ENCODE measurements around the gene DRP2. TPM values are rescaled to one million over a fixed set of nuclear protein-coding genes. Genes with fewer than 3 reads are reported as not detected.

DRP2 gene
- total RNA-seq, 2 donors from 2014 or later: 0.10 to 0.27 TPM

DNA sequence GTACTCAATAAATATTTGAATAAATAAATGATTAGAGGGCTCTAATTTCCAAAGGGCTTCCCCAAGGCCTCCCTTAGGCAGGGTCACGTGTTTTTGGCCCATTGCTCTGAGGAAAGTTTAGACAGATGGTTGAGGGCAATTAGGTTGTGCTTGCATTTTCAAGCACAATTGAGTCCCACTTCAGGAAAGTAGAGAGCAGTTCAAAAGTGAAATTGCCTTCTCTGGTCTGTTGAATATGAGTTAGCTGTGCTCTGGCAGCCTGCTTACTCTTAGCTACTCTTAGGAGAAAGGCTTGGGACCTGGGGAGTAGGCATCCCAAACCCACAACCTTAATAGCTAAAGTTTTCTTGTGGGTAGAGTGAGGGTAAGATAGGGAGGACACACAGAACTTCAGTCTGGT, 9.0 kb upstream of the DRP2 start:
- no peaks in the 10 kb centered on the region for H3K36me3 Mint-ChIP-seq (ENCODE audit: low read depth)
- H3K27me3 Mint-ChIP-seq: no peaks in the 10 kb centered on the region
- H3K4me1 Mint-ChIP-seq: peaks cover 6% of the 10 kb centered on the region
- no peak for ATAC-seq
- no peak overlapping the region for H3K4me3 Mint-ChIP-seq
- DNase-seq: no peak
- H3K9me3 ChIP-seq (ENCODE audit: control insufficient read depth, low read length, poor library complexity, severe bottlenecking): no peaks in the 10 kb centered on the region
- H3K27ac Mint-ChIP-seq: no peak overlapping the region

DNA sequence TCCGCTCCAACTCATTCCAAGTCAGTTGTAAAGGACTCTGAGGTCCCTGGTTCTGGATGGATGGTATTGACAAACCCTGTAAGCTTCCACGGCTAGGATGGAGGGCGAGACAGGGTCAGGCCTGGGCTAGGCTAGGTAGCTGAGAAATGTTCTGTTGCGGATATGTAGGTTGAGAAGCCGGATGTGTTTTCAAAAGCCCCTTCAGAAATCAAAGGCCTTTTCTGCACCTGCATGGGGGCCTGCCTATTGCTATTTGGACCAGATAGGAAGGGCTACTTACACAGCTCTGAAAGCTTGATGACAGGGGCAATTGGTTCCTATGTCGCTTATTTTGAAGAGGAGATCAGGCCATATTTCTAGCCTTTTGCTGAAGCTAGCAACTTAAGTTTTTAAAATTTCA, 1.9 kb upstream of the DRP2 start:
- DNase-seq: no peak
- no peak overlapping the region for H3K27ac Mint-ChIP-seq

DNA sequence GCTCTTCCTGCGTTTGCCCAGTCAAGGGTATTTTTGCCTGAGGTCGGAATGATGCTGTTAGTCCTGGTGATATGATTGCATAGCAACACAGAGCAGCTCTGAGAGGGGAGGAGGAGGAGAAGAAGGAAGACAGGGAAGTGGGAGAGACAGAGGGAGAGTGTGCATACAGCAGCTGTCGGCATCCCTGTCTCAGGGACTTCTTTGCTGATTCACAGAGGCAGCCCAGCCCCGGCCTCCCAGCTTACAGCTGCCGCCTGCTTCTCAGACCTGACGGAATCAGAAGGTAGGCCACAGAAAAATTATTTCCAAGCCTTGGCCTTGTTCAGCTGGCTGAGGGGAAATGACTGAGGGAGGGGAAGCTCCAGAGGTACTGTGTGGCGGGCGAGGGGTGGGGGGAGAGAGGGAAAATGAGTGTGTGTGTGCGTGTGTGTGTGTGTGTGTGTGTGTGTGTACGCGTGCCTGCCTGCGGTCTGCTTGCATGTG, 319 bp downstream of the DRP2 start:
- peak overlapping the region; percentile 76 for H3K4me3 Mint-ChIP-seq

More for the DNA sequence above, 1.9 kb upstream of the DRP2 start:
- ATAC-seq: no peak
- H3K36me3 Mint-ChIP-seq (ENCODE audit: low read depth): no peaks in the 10 kb centered on the region
- no peaks in the 10 kb centered on the region for H3K27me3 Mint-ChIP-seq
- no peak overlapping the region for H3K4me3 Mint-ChIP-seq
- H3K4me1 Mint-ChIP-seq: peaks cover 6% of the 10 kb centered on the region
- H3K9me3 ChIP-seq (ENCODE audit: control insufficient read depth, low read length, poor library complexity, severe bottlenecking): no peaks in the 10 kb centered on the region

DNA sequence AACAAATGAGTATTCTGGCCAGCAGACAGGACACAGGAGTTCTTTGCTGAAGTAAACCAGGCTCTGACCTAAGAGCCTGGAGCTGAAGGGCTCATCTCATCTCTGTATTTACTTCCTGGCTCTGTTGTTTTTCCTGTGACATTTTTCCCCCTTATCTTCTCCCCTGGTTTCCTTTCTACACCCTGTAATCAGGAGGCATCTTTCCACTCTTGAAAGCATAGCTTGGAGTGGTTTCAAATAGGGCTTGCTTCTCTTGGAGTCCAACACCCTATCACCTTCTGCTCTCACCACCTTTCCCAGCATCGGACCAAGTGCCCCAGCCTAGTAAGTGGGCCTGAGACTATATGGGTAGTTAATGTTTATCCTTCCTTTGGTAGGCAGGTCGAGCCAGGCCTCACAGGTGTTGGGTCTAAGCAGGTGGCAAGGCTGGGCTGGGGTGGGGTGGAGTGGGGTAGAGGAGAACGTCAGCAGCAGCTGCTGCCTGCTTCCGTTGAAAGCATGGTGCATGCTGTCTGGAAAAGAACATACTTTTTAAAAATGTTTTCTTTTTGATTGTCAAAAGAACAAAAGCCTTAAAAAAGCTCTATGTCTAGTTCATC, 1.2 kb downstream of the DRP2 start:
- H3K9me3 ChIP-seq (ENCODE audit: control insufficient read depth, low read length, poor library complexity, severe bottlenecking): no peaks in the 10 kb centered on the region
- H3K27me3 Mint-ChIP-seq: no peaks in the 10 kb centered on the region
- no peak for DNase-seq
- H3K4me3 Mint-ChIP-seq: peak overlapping the region; percentile 21
- peaks cover 6% of the 10 kb centered on the region for H3K4me1 Mint-ChIP-seq
- H3K36me3 Mint-ChIP-seq (ENCODE audit: low read depth): no peaks in the 10 kb centered on the region
- H3K27ac Mint-ChIP-seq: peak overlapping the region; percentile 4
- ATAC-seq: no peak

More for the DNA sequence above, 319 bp downstream of the DRP2 start:
- H3K27me3 Mint-ChIP-seq: no peaks in the 10 kb centered on the region
- no peaks in the 10 kb centered on the region for H3K9me3 ChIP-seq (ENCODE audit: control insufficient read depth, low read length, poor library complexity, severe bottlenecking)
- H3K4me1 Mint-ChIP-seq: peaks cover 6% of the 10 kb centered on the region
- DNase-seq (no peak), ATAC-seq (peak; percentile 30)
- H3K36me3 Mint-ChIP-seq (ENCODE audit: low read depth): no peaks in the 10 kb centered on the region
- peak overlapping the region; percentile 4 for H3K27ac Mint-ChIP-seq

DNA sequence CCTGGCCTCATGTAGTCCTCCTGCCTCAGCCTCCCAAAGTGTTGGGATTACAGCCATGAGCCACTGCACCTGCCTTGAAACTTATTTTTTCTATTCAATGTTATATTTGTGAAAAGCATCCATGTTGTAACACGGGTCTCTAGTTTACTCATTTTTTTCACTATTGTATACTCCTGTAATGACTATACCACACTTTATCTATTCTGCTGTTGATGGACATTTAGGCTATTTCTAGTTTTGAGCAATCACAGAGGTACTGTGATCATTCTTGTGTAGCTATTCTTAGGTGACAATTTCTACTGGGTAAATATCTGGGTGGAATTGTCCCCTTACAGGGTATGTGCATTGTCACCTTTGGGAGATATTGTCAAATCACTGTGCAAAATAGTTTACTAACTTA, 3.6 kb downstream of the DRP2 start:
- no peaks in the 10 kb centered on the region for H3K9me3 ChIP-seq (ENCODE audit: control insufficient read depth, low read length, poor library complexity, severe bottlenecking)
- no peak overlapping the region for H3K27ac Mint-ChIP-seq
- no peaks in the 10 kb centered on the region for H3K36me3 Mint-ChIP-seq (ENCODE audit: low read depth)
- H3K27me3 Mint-ChIP-seq: no peaks in the 10 kb centered on the region
- no peak for ATAC-seq
- no peak overlapping the region for H3K4me3 Mint-ChIP-seq
- DNase-seq: no peak
- peaks cover 6% of the 10 kb centered on the region for H3K4me1 Mint-ChIP-seq

DNA sequence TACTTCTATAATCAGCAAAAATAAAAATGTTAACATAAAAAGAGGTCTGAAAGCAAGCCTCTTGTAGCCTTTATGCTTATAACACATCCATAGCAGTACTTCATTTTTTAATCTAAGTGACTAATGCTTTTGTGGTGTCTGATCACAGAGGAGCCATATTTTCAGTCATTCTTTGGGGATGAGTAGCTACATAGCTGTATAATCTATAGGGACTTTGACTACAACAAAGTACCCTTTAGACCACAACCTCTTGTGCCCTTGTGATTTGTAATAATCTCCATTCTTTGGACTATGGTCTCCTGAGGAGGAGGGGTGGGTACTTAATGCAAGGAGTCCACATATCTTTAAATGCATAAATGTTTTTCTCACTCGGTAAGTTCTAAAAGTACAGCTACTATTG, 9.6 kb downstream of the DRP2 start:
- no peak for ATAC-seq
- Mint-ChIP-seq H3K27me3 (no peaks in the 10 kb centered on the region), H3K4me3 (no peak overlapping the region), H3K27ac (no peak overlapping the region), H3K4me1 (no peaks in the 10 kb centered on the region), H3K36me3 (ENCODE audit: low read depth) (peaks cover 4% of the 10 kb centered on the region)
- no peaks in the 10 kb centered on the region for H3K9me3 ChIP-seq (ENCODE audit: control insufficient read depth, low read length, poor library complexity, severe bottlenecking)
- no peak for DNase-seq

DNA sequence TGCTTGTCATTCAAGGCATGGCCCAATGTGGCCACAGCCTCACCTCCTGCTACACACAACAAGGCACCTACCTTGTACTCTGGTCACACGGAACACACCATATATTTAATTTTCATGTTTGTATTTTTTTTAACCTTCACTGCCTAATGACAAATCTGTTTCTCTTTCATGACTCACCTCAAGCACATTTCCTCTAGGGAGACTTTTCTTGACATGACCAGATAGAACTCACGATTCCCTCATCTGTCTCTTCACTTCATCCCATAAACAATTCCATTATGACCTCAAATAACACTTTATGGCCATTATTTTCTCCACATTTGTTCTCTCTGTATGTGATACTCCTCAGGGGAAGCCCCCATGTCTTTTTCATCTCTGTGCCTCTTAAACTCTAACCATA, 11.1 kb downstream of the DRP2 start:
- H3K27me3 Mint-ChIP-seq: no peaks in the 10 kb centered on the region
- DNase-seq (no peak), ATAC-seq (no peak)
- H3K27ac Mint-ChIP-seq: no peak overlapping the region
- no peak overlapping the region for H3K4me3 Mint-ChIP-seq
- peaks cover 4% of the 10 kb centered on the region for H3K36me3 Mint-ChIP-seq (ENCODE audit: low read depth)
- H3K9me3 ChIP-seq (ENCODE audit: control insufficient read depth, low read length, poor library complexity, severe bottlenecking): no peaks in the 10 kb centered on the region
- H3K4me1 Mint-ChIP-seq: no peaks in the 10 kb centered on the region

DNA sequence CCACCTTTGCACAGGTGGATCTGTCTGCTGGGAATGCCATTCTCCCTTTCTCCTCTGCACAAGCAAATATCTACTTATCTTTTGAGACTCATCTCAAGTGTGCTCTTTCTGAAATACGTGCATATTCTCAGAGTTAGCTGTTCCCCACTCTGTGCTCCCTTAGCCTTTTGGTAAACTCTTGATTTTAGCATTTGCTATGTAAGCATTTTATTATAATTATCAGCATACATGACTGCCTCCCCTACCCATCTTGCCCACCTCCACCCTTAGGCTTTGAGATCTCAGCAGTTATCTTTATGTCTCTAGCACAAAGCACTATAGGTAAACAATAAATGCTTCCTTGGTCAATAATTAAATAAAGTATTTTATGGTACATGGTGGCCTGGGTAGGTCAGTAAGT, 11.5 kb downstream of the DRP2 start:
- no peak for ATAC-seq
- Mint-ChIP-seq H3K36me3 (ENCODE audit: low read depth) (peaks cover 4% of the 10 kb centered on the region), H3K27ac (no peak overlapping the region), H3K27me3 (no peaks in the 10 kb centered on the region), H3K4me3 (no peak overlapping the region), H3K4me1 (no peaks in the 10 kb centered on the region)
- H3K9me3 ChIP-seq (ENCODE audit: control insufficient read depth, low read length, poor library complexity, severe bottlenecking): no peaks in the 10 kb centered on the region
- DNase-seq: no peak

DNA sequence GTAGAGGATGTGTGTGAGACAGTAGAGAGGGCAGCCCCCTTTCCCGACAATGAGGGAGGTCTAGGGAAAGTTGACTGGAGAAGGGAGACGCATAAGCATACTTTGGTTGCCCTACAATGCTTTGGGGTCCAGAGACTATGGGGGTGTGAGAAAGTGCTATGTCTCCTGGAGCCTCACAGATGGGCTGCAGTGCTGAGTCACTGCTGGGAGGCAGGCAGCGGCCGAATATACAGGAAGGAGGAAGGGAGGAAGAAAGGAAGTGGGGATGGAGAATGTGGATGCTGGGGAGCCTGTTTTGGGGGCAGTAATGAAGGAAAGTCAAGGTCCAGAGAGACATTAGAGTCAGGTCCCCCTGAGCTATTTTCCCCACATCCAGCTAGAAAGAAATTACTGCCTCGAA, 12.7 kb downstream of the DRP2 start:
- no peaks in the 10 kb centered on the region for H3K27me3 Mint-ChIP-seq
- no peaks in the 10 kb centered on the region for H3K9me3 ChIP-seq (ENCODE audit: control insufficient read depth, low read length, poor library complexity, severe bottlenecking)
- DNase-seq: no peak
- peaks cover 4% of the 10 kb centered on the region for H3K36me3 Mint-ChIP-seq (ENCODE audit: low read depth)
- H3K4me1 Mint-ChIP-seq: no peaks in the 10 kb centered on the region
- no peak for ATAC-seq
- H3K4me3 Mint-ChIP-seq: no peak overlapping the region
- no peak overlapping the region for H3K27ac Mint-ChIP-seq

DNA sequence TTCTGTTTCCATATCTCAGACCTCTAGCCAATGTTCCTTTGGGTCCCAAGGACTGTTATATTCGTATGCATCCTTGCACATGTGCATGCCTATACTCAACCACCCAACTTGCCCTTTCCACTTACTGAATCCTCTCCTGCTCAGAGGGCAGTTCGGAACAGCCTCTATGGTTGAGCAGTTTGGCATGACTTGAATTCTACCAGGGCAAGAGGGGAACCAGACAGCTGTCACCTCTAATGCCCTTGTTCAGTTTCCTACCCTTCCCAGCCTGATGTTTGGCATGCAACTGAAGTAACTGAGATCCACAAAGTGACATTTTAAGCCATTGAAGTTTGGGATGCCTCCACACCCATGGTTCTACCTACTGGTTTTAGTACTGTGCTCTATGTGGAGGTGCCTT, 17.5 kb downstream of the DRP2 start:
- DNase-seq (no peak), ATAC-seq (no peak)
- Mint-ChIP-seq H3K27ac (no peak overlapping the region), H3K4me3 (no peak overlapping the region), H3K27me3 (no peaks in the 10 kb centered on the region), H3K4me1 (no peaks in the 10 kb centered on the region), H3K36me3 (ENCODE audit: low read depth) (no peaks in the 10 kb centered on the region)
- H3K9me3 ChIP-seq (ENCODE audit: control insufficient read depth, low read length, poor library complexity, severe bottlenecking): no peaks in the 10 kb centered on the region

DNA sequence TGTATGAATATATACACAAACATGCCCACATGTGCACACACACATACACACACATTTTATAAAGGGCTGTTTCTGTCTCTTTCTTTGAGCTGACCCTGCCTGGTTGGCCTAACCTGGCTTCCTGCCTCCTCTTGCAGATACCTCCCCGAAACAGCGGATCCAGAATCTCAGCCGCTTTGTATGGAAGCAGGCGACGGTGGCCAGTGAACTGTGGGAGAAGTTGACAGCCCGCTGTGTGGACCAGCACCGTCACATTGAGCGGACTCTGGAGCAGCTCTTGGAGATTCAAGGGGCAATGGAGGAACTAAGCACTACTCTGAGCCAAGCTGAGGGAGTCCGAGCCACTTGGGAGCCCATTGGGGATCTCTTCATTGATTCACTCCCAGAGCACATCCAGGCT, 21.9 kb downstream of the DRP2 start:
- H3K4me3 Mint-ChIP-seq: no peak overlapping the region
- no peak for DNase-seq
- no peak overlapping the region for H3K27ac Mint-ChIP-seq
- no peaks in the 10 kb centered on the region for H3K27me3 Mint-ChIP-seq
- no peaks in the 10 kb centered on the region for H3K4me1 Mint-ChIP-seq
- no peaks in the 10 kb centered on the region for H3K9me3 ChIP-seq (ENCODE audit: control insufficient read depth, low read length, poor library complexity, severe bottlenecking)
- no peaks in the 10 kb centered on the region for H3K36me3 Mint-ChIP-seq (ENCODE audit: low read depth)
- ATAC-seq: no peak

DNA sequence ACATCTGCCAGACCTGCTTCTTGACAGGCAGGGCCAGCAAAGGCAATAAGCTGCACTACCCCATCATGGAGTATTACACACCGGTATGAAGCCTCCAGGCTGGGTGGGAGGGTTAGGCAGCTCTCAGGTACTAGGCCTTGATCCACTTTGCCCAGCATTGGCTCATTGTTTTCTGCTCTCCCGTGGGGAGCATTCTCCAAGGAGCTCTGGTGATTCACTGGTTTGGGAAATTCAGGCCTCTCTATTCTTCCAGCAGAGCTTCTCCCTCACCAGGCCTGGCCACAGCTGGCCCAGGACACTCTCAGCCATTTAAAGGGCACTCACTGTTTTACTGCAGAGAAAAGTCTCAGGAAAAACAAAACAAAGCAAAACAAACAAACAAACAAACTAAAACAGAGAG, 33.0 kb downstream of the DRP2 start:
- no peak overlapping the region for H3K27ac Mint-ChIP-seq
- no peak overlapping the region for H3K4me3 Mint-ChIP-seq
- H3K27me3 Mint-ChIP-seq: no peaks in the 10 kb centered on the region
- ATAC-seq (no peak), DNase-seq (no peak)
- H3K36me3 Mint-ChIP-seq (ENCODE audit: low read depth): no peaks in the 10 kb centered on the region
- no peaks in the 10 kb centered on the region for H3K9me3 ChIP-seq (ENCODE audit: control insufficient read depth, low read length, poor library complexity, severe bottlenecking)
- H3K4me1 Mint-ChIP-seq: no peaks in the 10 kb centered on the region

DNA sequence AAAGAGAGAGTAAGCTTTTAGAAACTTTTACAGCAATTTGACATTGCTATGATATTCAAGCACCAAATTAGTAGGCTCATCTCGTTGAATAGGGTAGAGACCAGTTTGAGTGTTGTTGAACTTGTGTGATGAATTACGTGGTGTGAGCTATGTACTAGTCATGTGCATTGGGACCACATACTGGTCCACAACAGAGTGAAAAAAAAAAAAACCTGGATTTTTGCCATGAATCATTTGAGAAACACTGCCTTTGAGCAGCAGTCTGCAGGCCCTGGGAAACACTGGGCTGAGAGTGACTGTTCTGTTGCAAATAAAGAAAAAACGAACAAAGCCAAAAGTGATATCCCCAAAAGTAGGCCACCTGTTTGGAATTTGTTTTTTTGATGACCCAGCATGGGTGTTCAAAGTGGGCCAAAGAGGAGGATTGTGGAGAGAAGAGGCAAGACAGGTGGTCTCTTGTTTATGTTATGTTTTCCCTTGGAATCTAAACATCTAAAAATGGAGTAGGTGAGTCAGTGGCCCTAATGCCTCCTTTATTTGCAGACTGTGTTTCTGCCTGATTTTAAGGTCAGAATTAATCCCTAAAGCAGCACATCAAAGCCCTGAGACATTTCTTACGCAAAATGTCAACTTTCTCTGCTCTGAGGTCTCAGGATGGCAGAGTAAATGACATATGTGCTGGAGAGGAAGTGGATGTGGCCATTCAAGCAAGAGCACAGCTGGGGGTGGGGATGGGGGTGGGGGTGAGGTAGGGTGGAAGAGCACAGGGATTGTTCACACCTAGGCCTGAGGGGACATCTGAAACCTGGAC, 38.1 kb downstream of the DRP2 start:
- no peak for DNase-seq
- no peaks in the 10 kb centered on the region for H3K9me3 ChIP-seq (ENCODE audit: control insufficient read depth, low read length, poor library complexity, severe bottlenecking)
- Mint-ChIP-seq H3K4me1 (peaks cover 2% of the 10 kb centered on the region), H3K27ac (no peak overlapping the region), H3K27me3 (no peaks in the 10 kb centered on the region), H3K4me3 (no peak overlapping the region), H3K36me3 (ENCODE audit: low read depth) (no peaks in the 10 kb centered on the region)
- ATAC-seq: no peak

DNA sequence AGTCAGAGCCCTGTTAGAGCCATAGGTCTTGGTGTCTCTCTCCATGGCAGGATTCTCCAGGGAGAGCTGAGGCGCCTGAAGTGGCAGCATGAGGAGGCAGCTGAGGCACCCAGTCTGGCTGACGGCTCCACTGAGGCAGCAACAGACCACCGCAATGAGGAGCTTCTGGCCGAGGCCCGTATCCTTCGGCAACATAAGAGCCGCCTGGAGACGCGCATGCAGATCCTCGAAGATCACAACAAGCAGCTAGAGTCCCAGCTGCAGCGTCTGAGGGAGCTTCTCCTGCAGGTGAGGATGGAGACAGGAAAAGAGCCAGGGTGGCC, 38.6 kb downstream of the DRP2 start:
- Mint-ChIP-seq H3K4me3 (no peak overlapping the region), H3K4me1 (peaks cover 2% of the 10 kb centered on the region), H3K36me3 (ENCODE audit: low read depth) (no peaks in the 10 kb centered on the region), H3K27ac (no peak overlapping the region), H3K27me3 (no peaks in the 10 kb centered on the region)
- ATAC-seq (no peak), DNase-seq (no peak)
- no peaks in the 10 kb centered on the region for H3K9me3 ChIP-seq (ENCODE audit: control insufficient read depth, low read length, poor library complexity, severe bottlenecking)
